Stimulated activated CD8-positive, alpha-beta memory T cell treated with anti-CD3 and anti-CD28 coated beads, Interleukin-7, amount 100 ng/mL, for 4 hours (primary cell): Measurements from ENCODE around the gene IGF2BP3.
"Not testable (repeated sequence)": the region's sequence is repeated elsewhere in the genome, so short reads cannot be mapped to it uniquely, and the experiment has no call there.

Source experiments
- DNase-seq, 2 donors: peaks; one replicate each; pipeline ENCODE4 v3.0.0-alpha.2; 2020; ENCODE audit warnings: low read depth in 2 of 2

Gene IGF2BP3

DNA sequence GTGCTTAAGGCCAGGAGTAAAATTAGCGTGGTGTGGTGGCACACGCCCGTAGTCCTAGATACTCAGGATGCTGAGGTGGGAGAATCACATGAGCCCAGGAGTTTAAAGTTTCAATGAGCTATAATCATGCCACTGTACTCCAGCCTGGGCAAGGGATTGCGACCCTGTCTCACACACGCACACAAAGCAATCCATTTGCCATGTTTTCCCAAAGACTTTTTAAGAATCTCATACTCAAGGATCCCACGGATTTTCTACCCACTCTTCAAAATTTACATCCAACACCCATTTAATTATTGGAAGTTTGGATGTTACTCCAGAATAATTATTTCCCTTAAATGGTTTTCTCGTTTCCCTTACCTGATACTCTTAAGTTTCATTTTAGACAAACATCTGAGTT, 47.9 kb downstream of the IGF2BP3 start:
- no peak for DNase-seq

DNA sequence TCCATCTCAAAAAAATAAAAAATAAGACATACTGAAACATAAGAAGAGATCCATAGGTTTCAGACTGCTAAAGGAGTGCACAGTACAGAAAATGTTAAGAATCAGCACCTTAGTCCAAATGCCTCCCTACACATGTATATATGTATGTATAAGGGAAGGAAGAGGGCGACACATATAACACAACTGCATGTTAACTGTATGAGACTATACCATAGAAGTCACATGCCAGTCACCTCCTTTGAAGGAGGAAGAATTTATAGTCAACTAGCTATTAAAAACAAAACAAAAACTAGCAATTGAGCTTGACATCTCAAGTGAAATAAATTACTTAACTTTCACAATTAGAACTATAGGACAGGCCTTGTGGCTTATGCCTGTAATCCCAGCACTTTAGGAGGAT, 50.4 kb downstream of the IGF2BP3 start:
- DNase-seq, result no peak

DNA sequence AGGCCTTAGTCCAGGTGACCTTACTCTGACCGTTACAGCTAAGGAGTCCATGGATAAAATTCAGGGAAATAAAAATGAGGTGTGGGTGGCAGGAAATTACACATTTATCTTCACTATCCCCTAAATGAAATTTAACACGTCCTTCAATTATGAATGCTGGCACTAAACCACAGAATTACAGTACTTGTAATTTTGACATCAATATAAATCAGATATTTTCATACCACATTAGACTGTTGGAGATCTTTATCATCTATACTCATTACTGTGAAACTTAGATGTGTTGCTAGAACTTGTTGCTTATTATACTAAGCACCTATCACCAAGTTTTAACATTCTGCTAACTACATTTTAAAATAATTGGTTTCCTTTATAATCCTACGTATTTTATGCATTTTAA, 51.1 kb downstream of the IGF2BP3 start:
- DNase-seq, result no peak

DNA sequence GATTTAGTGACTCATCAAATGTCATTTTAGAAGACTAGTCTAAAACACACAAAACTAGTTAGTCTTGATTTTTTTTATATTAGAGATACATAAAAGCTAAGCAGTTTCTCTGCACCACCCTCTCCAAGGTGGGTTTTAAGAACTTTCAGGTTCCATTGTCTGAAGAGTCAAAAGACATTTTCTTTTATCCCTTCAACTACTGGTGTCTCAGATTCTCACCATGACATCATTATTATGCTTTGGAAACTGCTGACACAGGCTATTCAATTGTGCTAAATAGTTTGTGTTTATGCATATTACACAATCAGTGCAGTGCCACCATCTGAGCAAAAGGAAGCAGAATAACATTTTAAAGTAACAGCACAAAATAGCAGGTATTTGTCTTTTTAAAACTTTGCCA, 52.2 kb downstream of the IGF2BP3 start:
- no peak for DNase-seq

DNA sequence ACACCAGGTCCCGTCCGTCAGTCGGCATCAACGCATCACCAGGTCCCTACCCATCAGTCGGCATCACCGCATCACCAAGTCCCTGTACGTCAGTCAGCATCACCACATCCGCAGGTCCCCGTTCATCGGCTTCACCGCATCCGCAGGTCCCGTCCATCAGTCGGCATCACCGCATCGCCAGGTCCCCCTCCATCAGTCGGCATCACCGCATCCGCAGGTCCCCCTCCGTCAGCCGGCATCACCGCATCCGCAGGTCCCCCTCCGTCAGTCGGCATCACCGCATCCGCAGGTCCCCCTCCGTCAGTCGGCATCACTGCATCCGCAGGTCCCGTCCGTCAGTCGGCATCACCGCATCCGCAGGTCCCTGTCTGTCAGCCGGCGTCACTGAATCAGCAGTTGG, 55.1 kb downstream of the IGF2BP3 start:
- DNase-seq, result no peak

DNA sequence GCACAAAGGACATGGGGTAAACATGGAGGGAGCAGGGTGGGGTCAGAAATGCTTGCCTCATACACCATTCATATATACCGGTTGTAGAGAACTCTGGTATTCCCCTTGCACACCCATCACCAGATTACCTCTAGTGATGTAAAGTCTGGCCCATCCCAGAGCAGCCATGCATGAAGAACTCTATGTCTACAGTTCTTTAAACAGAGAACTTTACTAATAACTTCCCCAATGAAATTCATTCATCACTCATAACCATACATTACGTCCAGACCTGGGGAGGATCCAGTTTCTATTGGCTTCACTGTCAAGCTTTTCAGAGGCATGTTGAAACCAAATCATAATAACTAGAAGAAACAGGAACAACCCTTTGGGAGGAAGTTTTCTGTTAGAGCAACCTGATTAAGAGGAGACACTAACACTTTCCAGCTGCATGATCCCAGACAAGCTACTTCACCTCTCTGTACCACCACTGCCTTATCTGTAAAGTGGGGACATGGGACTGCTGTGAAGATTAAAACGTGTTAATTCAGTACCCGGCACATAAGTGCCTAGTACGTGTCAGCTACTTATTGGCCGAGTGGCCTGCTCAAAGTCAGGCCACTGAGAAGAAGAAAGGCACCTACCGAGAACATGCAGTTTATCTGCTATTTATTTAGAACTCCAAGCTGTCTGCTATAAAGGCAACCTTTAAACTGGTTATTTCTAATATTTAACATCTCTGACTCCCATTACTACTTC, 59.7 kb downstream of the IGF2BP3 start:
- no peak for DNase-seq

DNA sequence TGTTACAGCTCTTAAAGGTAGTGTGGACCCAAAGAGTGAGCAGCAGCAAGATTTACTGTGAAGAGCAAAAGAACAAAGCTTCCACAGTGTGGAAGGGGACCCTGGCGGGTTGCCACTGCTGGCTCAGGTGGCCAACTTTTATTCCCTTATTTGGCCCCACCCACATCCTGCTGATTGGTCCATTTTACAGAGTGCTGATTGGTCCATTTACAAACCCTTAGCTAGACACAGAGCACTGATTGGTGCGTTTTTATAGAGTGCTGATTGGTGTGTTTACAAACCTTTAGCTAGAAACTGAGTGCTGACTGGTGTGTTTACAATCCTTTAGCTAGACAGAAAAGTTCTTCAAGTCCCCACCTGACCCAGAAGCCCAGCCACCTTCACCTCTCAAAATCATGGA, 63.7 kb downstream of the IGF2BP3 start:
- DNase-seq, result not testable (repeated sequence)

DNA sequence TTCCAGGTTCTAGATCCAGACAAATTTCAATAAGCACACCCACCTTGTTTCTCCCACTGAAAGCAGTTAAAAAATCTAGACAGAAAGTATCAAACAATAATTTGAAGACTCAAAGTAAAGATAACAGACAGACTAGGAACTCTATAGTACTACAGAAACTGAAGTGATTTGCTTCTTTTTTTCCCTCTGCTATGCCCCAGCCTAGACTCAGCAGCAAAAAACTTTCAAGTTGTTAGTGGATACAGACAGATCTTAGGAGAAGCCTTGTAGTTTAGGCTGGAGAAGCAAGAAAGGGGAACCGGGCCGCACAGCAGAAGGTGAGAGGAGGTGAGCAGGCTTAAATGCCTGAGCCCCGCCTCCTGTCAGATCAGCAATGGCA, 65.1 kb downstream of the IGF2BP3 start:
- DNase-seq, result no peak

DNA sequence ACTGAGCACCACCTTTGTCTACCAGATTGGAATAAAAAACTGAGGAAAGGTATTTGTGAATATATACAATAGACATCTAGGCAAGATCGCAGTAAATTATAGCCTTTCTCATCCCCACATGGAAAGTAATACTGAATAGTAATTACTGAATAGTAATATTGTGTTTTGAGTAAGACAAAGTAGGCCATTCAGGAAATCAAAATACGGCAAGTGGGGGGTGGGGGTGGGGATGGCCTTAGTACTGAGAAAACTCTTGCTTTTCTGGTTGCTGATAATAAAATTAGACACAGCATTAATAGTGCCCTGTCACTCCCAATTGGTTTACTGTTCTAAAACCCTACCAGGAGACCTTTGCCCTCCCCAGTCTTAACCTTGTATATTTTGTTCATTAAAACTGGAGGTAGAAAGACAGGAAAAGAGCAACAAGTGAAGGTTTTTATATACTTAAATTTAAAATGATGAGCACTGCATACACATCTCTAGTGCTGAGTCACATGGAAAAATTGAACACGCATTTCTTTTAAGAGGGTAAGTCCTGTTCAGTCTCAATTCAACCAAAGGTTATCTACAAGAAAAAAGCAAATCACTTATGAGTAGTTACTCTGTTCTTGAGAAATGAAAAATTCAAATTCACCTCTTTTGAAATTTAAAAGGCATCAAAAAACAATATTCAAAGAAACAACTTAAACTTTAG, 65.6 kb downstream of the IGF2BP3 start:
- no peak for DNase-seq

DNA sequence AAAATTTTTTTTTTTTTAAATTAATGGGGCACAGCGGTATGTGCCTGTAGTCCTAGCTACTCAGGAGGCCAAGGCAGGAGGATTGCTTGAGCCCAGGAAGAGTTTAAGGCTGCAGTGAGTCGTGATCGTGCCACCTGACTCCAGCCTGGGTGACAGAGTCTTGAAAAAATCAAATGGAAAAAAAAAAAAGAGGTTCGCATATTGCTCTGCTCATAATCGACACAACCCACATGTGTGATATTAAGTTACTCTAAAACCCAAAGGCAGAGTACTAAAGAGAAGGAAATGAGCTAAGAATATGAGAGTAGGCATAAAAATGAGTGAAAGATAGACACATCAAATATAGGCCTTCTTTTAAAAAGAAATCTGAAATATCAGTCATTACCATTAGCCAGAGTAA, 66.3 kb downstream of the IGF2BP3 start:
- no peak for DNase-seq

DNA sequence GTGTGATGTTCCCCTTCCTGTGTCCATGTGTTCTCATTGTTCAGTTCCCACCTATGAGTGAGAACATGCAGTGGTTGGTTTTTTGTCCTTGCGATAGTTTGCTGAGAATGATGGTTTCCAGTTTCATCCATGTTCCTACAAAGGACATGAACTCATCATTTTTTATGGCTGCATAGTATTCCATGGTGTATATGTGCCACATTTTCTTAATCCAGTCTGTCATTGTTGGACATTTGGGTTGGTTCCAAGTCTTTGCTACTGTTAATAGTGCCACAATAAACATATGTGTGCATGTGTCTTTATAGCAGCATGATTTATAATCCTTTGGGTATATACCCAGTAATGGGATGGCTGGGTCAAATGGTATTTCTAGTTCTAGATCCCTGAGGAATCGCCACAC, 72.2 kb downstream of the IGF2BP3 start:
- not testable (repeated sequence) for DNase-seq

DNA sequence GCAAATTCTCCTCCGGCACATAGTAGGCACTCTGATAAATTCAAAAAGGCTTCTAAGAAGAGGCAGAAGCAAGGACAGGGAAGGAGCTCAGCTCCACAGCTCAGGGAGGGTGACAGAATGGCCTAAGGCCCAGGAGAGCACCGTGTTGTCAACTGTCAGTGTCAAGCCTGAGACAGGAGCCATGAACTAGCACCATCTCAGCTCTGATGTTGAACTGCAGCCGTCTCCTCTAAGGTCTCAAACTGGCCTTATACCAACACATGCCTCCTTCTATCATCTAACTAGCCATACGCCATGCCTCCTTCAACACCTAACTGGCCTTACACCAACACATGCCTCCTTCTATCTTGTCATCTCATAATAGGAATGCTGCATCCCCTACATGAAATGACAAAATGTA, 73.0 kb downstream of the IGF2BP3 start:
- no peak for DNase-seq

DNA sequence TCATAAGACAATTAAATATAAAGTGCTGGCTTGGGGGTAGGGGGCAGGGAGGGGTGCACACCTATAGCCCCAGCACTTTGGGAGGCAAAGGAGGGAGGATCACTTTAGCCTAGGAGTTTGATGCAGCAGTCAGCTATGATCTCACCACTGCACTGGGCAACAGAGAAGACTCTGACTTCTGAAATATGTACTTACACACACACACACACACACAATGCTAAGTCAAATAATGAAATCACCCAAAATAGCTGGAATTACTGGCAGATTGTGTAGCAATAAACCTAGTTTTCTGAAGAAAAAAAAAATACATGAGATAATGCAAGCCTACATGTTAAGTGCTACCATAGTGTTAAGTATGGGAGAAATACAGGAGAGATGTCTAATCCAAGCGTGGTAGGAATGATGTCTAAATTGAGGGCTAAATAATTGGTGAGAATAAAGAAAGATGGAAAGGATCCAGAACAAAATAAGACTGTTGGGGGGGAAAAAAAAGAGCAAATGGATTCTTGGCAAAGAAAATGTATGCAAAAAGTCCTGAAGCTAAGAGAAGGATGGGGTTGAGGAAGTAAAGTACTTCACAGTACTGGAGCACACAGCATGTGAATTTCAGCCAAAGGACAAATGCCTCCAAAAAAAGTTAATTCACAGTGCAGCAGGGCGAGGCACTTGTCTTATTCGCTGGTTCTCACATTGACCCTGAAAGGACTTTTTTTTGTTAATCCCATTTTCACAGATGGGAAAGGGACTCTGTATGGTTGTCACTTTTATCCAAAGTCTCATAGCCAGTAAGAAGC, 73.9 kb downstream of the IGF2BP3 start:
- no peak for DNase-seq

DNA sequence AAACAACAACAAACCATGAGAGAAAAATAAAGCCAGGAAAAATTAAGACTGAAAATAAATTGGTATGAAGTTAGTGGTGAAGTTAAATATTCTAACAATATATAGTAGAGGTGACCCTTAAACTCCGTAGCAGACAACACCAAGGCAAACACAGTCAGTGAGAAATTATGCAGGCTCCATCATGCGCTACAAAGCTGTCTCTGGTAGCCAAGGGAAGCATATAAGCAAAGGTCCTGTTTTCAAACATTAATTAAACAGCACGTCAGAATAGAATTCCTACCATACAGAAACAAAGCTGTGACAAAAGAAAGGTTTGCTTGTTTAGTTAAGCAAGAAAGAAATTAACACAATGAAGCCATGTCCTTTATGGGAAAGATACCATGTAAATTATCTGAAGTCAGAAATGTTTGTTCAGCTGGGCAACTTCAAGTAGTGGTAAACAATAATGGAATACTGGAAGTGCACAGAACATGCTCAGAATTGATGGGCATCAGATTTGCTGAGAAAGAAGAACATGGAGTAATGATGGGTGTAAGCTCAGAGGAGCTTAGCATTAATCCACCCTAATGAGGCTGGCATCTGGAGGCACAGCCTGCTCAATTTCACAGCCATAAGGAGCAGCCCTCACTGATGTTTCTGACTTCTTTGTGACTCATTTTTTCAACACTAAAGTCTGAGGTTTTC, 75.7 kb downstream of the IGF2BP3 start:
- no peak for DNase-seq

DNA sequence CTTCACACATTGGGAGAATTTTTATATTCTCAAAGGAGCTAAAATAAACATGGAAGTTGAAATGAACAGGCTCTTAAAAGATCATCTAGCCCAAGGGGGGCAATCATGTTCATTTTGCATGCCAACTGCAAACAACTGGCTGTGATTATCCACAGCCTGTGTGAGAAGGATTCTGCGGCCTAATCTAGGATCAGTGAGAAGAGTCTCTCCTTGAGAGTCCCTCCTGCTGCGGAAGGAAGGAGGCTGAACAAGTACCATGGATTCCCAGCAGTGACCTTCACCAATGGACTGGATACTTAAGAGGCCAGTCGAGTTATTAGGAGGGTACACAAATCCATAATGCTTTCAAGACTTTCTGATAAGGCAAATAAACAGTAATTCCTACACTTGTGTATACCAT, 76.7 kb downstream of the IGF2BP3 start:
- no peak for DNase-seq

DNA sequence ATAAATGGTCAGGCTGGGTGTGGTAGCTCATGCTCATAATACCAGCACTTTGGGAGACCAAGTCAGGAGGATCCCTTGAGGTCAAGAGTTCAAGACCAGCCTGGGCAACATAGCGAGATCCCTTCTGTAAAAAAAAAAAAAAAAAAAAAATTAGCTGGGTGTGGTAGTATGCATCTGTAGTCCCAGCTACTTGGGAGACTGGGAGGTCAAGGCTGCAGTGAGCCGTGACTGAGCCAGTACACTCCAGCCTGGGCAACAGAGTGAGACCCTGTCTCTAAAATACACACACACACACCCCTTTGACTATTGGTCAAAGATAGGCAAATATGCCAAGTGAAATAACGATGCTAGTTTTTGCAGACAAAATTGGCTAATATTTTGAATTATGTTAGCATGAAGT, 80.6 kb downstream of the IGF2BP3 start:
- no peak for DNase-seq

DNA sequence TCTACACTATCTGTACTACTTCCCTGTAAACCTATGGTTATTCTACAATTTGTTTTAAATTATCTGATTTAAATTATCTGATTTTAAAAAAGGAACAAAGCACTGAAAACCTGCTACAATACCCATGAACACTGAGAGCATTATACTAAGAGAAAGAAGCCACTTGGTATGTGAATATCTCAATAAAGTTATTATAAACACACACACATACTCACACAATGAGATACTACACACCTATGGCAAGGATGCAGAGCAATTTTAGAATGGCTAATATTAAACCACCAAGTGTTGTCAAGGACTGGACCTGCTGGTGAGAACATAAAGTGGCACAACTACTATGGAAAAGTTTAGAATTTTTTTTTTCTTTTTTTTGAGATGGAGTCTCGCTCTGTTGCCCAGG, 82.7 kb downstream of the IGF2BP3 start:
- no peak for DNase-seq

DNA sequence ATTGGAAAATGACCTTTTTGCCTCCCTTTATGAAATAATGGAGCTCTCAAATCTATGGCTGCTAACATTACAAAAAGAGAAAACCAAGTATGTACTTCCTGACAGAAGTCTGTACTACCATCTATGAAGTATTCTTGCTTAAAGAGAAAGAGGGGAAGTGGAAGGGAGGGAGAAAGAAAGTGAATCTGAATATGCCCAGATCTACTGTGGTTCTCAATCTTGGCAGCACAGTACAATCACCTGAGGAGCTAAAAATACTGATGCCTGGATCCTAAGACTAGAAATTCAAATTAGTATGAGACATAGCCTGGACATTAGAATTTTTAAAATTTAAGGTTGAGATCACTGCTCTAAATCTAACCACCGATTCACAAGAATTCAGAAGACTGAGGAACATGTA, 85.2 kb downstream of the IGF2BP3 start:
- DNase-seq, result no peak

DNA sequence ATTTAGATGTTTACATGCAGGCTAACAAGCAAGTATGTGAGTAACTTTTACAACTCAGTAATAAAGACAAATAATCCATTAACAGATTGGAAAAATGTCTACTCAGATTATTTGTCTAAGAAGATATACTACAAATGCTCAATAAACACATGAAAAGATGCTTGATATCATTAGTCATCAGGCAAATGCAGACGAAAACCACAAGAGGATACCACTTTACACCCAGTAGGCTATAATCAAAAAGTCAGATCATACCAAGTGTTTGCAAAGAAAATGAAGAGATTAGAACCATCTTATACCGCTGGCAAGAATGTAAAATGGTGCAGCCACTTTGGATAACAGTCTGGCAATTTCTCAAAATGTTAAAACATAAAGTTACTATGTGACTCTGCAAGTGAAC, 87.1 kb downstream of the IGF2BP3 start:
- DNase-seq, result no peak

DNA sequence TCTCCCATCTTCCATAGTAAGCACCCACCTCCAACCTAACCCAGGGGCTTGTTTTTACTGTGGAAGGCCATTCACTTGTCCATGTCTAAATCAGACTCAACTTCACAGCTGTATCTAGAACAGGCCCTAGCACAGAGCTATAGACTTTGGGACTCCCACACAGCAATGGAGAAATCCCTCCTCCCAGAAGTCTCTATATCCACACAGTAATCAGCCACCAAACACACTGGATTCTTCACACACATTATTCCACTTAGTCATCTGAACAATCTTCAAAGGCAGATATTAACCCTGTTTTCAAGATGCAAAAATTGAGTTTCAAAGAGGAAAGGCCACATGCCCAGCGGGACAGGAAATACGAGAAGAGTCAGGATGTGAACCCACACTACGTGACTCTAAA, 89.3 kb downstream of the IGF2BP3 start:
- DNase-seq, result no peak

DNA sequence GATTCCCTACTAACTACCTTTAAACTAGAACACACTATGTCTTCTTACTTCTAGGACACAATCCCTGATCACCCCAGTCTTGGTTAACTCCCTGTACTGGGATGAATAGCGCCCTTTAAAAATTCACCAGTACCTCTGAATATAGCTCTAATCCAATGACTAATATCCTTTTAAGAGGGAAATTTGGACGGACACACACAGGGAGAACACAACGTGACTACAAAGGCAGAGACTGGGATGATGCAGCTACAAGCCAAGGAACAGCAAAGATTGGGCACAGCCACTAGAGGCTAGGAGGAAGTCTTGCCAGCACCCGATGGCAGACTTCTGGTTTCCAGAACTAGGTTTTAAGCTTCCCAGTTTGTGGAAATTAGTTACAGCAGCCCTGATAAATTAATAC, 89.7 kb downstream of the IGF2BP3 start:
- DNase-seq, result no peak

DNA sequence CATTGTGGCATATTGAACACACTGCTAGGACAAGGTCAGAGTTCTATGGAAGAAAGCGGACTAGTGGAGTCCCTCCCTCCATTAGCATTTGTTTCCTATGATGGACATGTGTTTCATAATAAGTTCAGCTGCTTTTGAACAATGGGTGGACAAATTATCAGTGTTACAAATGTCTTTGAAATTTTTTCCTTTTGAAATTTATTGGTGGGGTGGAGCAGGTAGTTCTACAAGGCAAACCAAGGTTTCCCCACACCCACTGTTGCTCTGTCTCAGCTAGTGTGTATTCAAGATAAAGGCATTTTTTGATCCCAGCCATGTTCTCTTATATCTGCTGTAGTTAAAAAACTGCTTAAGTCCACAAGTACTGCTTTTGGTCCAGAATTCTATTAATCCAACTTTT, 91.3 kb downstream of the IGF2BP3 start:
- DNase-seq, result no peak
